Hepatocyte (in vitro differentiated cells): ENCODE data around the gene RBM6. TPM values are rescaled to one million over a fixed set of nuclear protein-coding genes. Genes with fewer than 3 reads are reported as not detected.
A peak's percentile ranks its signal among the peaks of the same experiment; 100 is the strongest.

ENCODE experiments used
- DNase-seq: peaks from one replicate; pipeline ENCODE4 v3.0.0-alpha.2; 2016; ENCODE audit warnings: low spot score
- H2AFZ ChIP-seq: fragments of 200-600 bp; sonication (generic); 2 replicates; pipeline ENCODE4 v1.6.0; 2016; ENCODE audit warnings: antibody characterized with exemption, mild to moderate bottlenecking
- H3K27ac ChIP-seq: fragments of 200-600 bp; sonication (generic); 2 replicates; pipeline ENCODE4 v1.5.1; 2016; ENCODE audit warnings: mild to moderate bottlenecking
- H3K27me3 ChIP-seq: fragments of 200-600 bp; sonication (generic); 2 replicates; pipeline ENCODE4 v1.6.1; 2016
- H3K36me3 ChIP-seq: fragments of 200-600 bp; sonication (generic); replicated peaks from 2 replicates; pipeline ENCODE4 v1.5.1; 2016; ENCODE audit warnings: low read depth; ENCODE audit not compliant: insufficient read depth
- H3K4me1 ChIP-seq: fragments of 200-600 bp; sonication (generic); 2 replicates; pipeline ENCODE4 v1.5.1; 2016; ENCODE audit warnings: mild to moderate bottlenecking, moderate library complexity; ENCODE audit not compliant: insufficient read depth
- H3K4me2 ChIP-seq: fragments of 200-600 bp; sonication (generic); 2 replicates; pipeline ENCODE4 v1.6.0; 2016
- H3K4me3 ChIP-seq: fragments of 200-600 bp; sonication (generic); 2 replicates; pipeline ENCODE4 v1.5.1; 2016; ENCODE audit warnings: mild to moderate bottlenecking
- H3K79me2 ChIP-seq: fragments of 200-600 bp; sonication (generic); 2 replicates; pipeline ENCODE4 v1.6.0; 2017; ENCODE audit warnings: mild to moderate bottlenecking
- H3K9me2 ChIP-seq: fragments of 200-600 bp; sonication (generic); replicated peaks from 2 replicates; pipeline ENCODE4 v1.6.0; 2017; ENCODE audit warnings: mild to moderate bottlenecking; ENCODE audit not compliant: insufficient read depth
- H3K9me3 ChIP-seq: fragments of 200-600 bp; sonication (generic); 2 replicates; pipeline ENCODE4 v1.5.1; 2016; ENCODE audit warnings: low read depth, mild to moderate bottlenecking
- H4K20me1 ChIP-seq: fragments of 200-600 bp; sonication (generic); 2 replicates; pipeline ENCODE4 v1.6.0; 2016; ENCODE audit warnings: mild to moderate bottlenecking; ENCODE audit not compliant: insufficient read depth, poor library complexity, severe bottlenecking
- EZH2 ChIP-seq: fragments of 200-600 bp; sonication (generic); IDR thresholded peaks from 2 replicates; pipeline ENCODE4 v1.6.1; 2016; ENCODE audit warnings: antibody characterized with exemption, mild to moderate bottlenecking, borderline replicate concordance
- EZH2phosphoT487 ChIP-seq: fragments of 200-600 bp; sonication (generic); IDR thresholded peaks from one replicate; pipeline ENCODE4 v1.6.1; 2018; ENCODE audit warnings: antibody characterized with exemption, mild to moderate bottlenecking, low read depth, moderate library complexity; ENCODE audit not compliant: unreplicated experiment, severe bottlenecking
- WGBS: methylation state at CpG from one replicate; pipeline ENCODE4 v1.1.6; 2016; ENCODE audit warnings: low lambda C conversion rate; ENCODE audit errors: missing lambda C conversion rate; 5-methylcytosine and 5-hydroxymethylcytosine counted together
- polyA plus RNA-seq: library from polyadenylated mRNA; unstranded; fragments of >200 nt; fragmentation: Nextera tagmentation; extraction: Ambion mirVana; gene quantifications from 2 replicates; pipeline ENCODE4 v1.2.1, GENCODE V29; 2016
- total RNA-seq: library from RNA; depleted of rRNA; stranded (reverse); fragments of >200 nt; gene quantifications from 2 replicates; pipeline ENCODE4 v1.2.3, GENCODE V29; 2014
- TF ChIP-seq, protein P1 (sequence below): fragments of 200-600 bp; sonication (generic); IDR thresholded peaks from 2 replicates; pipeline ENCODE4 v1.5.1; 2016; ENCODE audit warnings: antibody characterized with exemption, mild to moderate bottlenecking; ENCODE audit not compliant: poor library complexity

Gene RBM6
- total and polyA plus RNA-seq, 2 experiments from 2014 or later, result 47.2 to 69.0 TPM

DNA sequence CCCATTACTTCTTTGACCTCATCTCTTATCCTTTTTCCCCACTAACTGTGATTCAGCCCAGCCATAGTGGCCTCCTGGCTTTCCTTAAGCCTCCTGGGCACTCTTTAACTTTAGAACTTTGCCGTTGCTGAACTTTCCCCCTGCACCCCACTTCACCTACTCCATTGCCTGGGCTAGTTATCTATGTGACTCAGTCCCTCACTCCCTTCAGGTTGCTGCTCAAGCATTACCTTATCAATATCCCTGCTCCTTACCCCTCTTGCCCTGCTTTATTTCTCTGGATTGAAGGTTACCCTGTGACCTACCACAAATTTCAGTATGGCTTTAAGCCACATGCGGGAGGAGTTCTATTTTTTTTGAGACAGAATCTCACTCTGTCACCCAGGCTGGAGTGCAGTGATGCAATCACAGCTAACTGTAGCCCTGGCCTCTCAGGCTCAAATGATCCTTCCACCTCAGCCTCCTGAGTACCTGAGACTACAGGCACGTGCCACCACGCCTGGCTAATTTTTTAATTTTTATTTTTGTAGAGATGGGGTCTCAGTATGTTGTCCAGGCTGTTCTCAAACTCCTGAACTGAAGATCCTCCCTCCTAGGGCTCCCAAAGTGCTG lies 13.7 kb upstream of the RBM6 start:
- Histone ChIP-seq H3K79me2 (peaks cover 12% of the 10 kb centered on the region), H3K27ac (no peak overlapping the region), H3K27me3 (no peaks in the 10 kb centered on the region), H3K4me1 (peaks cover 9% of the 10 kb centered on the region), H3K4me2 (no peak overlapping the region), H3K36me3 (no peaks in the 10 kb centered on the region), H3K4me3 (no peak overlapping the region), H2AFZ (no peak overlapping the region), H4K20me1 (no peaks in the 10 kb centered on the region), H3K9me3 (no peaks in the 10 kb centered on the region), H3K9me2 (no peaks in the 10 kb centered on the region)
- TF ChIP-seq, protein P1, sequence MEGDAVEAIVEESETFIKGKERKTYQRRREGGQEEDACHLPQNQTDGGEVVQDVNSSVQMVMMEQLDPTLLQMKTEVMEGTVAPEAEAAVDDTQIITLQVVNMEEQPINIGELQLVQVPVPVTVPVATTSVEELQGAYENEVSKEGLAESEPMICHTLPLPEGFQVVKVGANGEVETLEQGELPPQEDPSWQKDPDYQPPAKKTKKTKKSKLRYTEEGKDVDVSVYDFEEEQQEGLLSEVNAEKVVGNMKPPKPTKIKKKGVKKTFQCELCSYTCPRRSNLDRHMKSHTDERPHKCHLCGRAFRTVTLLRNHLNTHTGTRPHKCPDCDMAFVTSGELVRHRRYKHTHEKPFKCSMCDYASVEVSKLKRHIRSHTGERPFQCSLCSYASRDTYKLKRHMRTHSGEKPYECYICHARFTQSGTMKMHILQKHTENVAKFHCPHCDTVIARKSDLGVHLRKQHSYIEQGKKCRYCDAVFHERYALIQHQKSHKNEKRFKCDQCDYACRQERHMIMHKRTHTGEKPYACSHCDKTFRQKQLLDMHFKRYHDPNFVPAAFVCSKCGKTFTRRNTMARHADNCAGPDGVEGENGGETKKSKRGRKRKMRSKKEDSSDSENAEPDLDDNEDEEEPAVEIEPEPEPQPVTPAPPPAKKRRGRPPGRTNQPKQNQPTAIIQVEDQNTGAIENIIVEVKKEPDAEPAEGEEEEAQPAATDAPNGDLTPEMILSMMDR, result no peak
- no peak for TF ChIP-seq EZH2phosphoT487
- TF ChIP-seq EZH2, result no peak
- 84% methylated on average over 4 of the region's 4 CpGs for WGBS
- DNase-seq, result no peak

DNA sequence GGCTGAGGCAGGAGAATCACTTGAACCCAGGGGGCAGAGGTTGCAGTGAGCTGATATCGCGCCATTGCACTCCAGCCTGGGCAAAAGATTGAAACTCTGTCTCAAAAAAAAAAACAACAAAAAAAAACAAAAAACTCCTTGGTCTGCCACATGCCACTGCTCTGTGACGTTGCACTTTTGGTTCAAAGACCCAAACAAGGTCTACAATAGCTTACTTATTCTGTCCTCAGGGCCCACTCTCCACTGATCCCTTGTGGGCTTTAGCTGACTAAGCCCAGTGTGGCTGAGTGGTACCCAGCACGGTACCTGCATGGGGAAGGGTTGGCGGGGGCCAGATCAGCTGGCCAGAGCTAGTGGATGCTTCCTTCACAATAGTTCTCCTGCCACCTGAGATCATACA lies 12.2 kb upstream of the RBM6 start:
- Histone ChIP-seq H3K27me3 (no peaks in the 10 kb centered on the region), H3K27ac (no peak overlapping the region)

DNA sequence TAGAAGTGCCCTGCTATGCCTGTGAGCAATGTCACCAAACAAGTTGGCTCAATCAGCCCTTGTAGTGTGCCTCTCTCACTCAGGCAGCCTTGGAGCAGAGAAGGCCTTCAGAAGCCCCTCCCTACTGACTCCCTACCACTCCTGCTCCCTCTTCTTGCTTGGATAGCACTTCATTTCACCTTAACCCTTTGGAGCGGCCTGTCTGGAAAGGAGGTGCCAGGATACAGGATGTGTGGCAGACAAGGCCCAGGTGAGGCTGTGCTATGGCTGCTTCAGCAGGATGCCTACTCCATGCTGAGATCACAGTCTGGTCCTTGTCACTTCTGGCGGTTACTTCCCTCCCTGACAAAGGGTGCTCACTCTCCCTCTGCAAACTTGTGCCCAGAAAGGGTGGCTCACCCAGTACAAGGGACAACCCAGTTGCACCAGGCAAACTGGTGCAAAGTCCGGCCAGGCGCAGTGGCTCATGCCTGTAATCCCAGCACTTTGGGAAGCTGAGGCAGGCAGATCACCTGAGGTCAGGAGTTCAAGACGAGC lies 11.4 kb upstream of the RBM6 start:
- Histone ChIP-seq H3K79me2 (peaks cover 12% of the 10 kb centered on the region), H3K27me3 (no peaks in the 10 kb centered on the region), H2AFZ (no peak overlapping the region), H3K9me2 (no peaks in the 10 kb centered on the region), H3K27ac (peak overlapping the region; percentile 76), H4K20me1 (no peaks in the 10 kb centered on the region), H3K4me3 (no peak overlapping the region), H3K9me3 (no peaks in the 10 kb centered on the region), H3K4me1 (peaks cover 9% of the 10 kb centered on the region), H3K4me2 (peak overlapping the region; percentile 69), H3K36me3 (no peaks in the 10 kb centered on the region)
- DNase-seq, result no peak
- 89% methylated on average over 5 of the region's 5 CpGs for WGBS
- TF ChIP-seq EZH2 (no peak), EZH2phosphoT487 (no peak)
- TF ChIP-seq, protein P1, result no peak

More for the DNA sequence above, 12.2 kb upstream of the RBM6 start:
- Histone ChIP-seq H2AFZ (no peak overlapping the region), H3K9me2 (no peaks in the 10 kb centered on the region), H3K4me2 (peak overlapping the region; percentile 69), H3K79me2 (peaks cover 12% of the 10 kb centered on the region), H3K4me1 (peaks cover 9% of the 10 kb centered on the region), H4K20me1 (no peaks in the 10 kb centered on the region), H3K9me3 (no peaks in the 10 kb centered on the region), H3K36me3 (no peaks in the 10 kb centered on the region), H3K4me3 (no peak overlapping the region)
- 91% methylated on average over 5 of the region's 5 CpGs for WGBS
- no peak for TF ChIP-seq EZH2
- no peak for TF ChIP-seq EZH2phosphoT487
- TF ChIP-seq, protein P1, result no peak
- no peak for DNase-seq
